C1 segment of cervical spinal cord (tissue), 14 donors: ENCODE data around the gene PITPNM2.

Experiments
- DNase-seq, 14 donors: peaks; one replicate each; lab custom pipeline; 2025; lab: John Stamatoyannopoulos, UW

Gene PITPNM2

DNA sequence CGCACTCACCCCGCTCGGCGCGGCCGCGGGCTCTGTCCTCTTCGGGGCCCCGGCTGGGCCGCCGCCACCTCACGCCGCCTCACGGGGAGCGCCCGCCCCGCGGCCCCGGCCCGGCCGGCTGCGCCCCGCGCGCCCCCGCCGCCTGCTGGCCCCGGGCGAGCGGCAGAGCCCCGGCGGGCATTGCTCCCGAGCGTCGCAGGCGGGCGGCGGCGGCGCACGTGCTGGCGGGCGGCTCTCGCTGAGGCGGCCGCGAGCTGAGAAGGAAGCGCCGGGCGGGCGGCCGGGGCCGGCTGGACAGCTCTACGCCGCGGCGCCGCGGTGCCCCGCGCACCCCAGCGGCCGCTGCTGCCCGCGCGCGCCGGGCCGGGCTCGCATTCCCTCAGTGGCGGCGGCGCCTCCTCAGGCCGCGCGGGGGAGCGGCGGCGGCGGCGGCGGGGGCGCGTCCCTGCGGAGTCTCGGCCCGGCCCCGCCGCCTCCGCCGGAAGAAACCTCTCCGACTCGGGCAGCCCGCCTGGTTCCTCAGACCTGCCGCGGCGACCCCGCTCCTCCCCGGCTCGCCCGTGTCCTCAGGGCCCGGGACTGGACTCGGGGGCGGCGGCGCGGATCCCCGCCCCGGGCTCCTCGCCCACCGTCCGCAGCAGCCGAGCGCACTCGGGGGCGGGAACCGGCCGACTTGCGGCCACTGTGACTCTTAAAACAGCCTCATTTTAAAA lies at the start of gene PITPNM2:
TSS of gene PITPNM2 (minus strand) at position 347 of the 713 bp plus-strand sequence. CDS start 116,500 bp downstream, outside the sequence.
- DNase-seq = peak in 5 of 14 donors; percentile 15 to 67 (median 26)

DNA sequence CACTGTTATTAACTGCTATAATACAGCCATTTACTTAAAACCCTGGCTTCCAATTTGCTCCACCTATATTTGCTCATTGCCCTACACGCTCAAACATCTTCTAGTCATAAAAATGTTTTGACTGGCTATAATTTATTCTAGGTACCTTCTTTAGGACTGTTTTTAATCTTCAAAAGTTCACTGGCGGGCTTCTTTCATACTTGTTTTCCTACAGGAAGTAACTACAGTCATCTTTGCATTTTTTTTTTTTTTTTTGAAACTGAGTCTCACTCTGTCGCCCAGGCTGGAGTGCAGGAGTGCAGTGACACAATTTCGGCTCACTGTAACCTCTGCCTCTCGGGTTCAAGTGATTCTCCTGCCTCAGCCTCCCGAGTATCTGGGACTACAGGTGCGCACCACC lies 49.5 kb upstream of the PITPNM2 start:
- DNase-seq = no peak

DNA sequence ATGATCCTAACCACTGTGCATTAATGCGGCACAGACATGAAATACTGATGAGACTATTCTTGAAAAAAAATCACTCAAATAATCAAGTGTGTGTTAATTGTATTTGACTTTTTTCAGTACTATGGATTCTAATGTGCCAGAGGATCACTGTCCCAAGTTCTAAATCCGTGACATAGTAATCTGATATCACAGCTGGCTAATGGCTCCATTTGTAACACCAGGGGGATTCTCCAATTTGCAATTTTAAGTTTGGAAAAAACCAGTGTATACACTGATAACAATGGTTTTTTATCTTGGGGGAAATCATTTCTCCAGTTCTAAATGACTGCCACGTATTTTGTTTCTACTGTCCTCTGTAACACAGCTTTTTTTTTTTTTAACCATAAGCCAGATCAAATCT lies 49.0 kb upstream of the PITPNM2 start:
- no peak for DNase-seq

DNA sequence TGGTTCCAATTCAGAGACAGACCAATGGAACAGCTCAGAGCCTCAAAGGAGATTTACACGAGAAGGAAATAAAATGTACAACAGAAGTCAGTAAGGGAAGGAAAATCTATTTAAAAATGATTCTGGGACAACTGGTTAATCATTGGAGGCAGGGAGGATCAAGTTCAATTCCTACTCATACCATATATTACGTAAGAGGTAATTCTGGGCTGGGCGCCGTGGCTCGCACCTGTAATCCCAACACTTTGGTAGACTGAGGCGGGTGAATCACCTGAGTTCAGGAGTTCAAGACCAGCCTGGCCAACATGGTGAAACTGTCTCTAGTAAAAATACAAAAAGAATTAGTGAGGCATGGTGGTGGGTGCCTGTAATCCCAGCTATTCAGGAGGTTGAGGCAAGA lies 36.7 kb upstream of the PITPNM2 start:
- no peak for DNase-seq

DNA sequence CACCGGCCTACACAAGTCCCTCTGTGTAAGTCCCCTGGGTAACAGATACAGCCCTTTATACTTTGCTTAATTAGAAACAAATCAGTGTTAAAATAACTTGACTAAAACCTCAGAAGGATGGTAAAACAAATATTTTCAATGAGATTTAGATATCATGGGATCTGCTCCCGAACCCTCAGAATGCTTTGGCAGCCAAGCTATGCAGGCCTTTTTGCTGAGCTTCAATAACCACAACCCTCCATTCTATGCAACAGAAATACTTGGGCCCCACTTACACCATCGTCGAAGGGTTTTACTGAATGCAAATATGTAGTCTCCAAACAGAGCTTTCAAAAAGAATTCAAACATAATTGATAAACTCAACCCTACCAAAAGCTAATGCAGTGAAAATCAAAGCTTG lies 29.3 kb upstream of the PITPNM2 start:
- no peak for DNase-seq

DNA sequence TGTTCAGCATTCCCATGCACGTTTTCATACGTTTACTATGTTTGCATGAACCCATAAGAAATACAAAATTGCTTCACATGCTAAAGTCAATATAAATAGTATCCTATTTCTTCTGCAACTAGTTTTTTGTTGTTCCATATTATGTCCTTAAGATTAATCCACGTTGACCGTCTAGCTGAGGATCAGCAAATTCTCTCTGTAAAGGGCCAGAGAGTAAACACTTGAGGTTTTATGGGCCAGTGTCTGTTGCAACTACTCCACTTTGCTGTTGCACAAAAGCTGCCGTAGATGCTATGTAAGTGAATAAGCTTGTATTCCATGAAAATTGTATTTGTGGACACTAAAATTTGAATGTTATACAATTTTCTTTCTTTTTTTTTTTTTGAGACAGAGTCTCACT lies 21.1 kb upstream of the PITPNM2 start:
- DNase-seq = no peak

DNA sequence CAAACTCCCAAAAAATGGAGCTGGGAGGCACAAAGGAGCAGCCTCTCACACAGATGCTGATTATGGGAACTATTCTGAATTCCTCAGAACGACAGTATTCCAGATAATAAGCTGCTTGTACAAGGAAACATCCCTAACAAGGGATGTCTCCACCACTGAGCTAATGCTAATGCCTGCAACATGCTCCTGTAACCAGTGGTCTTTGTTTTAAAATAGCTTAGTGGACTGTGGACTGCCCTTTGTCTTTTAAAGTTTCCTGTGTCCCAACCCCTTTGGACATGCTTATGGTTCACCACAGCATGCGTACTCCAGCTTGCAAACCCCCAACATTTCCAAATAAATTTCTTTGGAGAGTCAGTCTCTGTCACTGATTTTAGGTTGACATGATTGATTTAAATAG lies 16.4 kb upstream of the PITPNM2 start:
- no peak for DNase-seq

DNA sequence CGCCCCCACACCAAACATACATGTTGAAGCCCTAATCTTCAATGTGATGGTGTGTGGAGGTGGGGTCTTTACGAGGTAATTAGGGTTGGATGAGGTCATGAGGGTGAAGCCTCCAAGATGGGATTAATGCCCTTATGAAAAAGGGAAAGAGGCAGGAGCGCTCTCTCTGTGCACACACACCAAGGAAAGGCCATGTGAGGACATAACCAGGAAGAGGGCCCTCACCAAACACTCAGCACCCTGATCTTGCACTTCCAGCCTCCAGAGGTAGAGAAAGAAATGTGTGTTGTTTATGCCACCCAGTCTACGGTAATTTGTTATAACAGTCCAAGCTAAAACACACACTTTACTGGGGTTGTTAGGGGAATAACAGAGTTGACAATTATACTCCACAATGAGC lies 14.6 kb upstream of the PITPNM2 start:
- no peak for DNase-seq

DNA sequence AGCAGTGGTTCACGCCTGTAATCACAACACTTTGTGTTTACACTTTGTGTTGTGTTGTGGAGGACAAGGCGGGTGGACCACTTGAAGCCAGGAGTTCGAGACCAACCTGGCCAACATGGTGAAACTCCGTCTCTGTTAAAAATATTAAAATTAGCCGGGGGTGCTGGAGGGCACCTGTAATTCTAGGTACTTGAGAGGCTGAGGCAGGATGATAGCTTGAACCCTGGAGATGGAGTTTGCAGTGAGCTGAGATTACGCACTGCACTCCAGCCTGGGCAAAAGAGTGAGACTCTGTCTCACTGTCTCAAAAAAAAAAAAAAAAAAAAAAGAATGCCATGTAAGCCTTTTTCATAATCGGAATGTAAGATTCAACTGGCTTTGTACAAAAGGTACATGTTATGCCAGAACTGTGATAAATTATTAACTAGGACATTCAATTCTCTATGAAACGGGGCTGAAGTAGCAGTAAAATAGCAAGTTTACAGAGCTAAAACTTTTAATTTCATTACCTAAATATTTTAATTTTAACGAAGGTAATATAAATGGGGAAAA lies 13.9 kb upstream of the PITPNM2 start:
- DNase-seq = no peak

DNA sequence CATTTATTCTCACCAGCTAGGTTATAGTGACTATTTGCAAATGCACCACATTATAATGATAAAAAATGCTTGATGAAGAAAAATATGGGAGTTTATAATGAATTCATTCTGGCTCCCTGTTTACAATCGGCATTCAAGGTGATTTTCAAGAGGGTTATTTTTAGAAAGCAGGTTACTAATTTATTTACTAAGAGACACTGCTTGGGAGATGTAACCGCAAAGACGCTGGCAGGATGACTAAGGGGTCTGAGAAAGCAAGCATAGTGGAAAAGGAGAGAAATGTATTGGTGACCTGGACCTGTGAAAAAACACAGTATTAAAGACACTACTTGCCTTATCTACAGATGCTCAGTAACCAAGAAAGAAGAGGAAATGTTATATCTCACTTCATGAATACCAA lies 13.3 kb upstream of the PITPNM2 start:
- DNase-seq = no peak

DNA sequence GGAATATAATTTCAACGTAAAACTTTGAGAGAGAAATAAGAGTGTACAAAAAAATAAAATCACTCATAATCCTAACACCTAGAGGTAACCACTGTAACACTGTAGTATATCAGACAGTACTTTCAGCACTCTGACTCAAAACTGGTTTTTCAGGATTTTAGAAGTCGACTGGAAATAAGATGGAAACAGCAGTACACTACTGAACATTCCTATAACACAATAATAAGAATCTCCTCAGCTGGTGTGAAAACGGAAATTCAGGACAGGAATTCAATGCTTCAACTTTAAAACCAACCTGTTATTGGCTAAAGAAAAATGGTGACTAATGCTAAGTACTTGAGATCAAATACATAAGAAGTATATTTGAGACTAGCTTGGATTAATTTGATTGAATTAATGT lies 12.3 kb upstream of the PITPNM2 start:
- no peak for DNase-seq

DNA sequence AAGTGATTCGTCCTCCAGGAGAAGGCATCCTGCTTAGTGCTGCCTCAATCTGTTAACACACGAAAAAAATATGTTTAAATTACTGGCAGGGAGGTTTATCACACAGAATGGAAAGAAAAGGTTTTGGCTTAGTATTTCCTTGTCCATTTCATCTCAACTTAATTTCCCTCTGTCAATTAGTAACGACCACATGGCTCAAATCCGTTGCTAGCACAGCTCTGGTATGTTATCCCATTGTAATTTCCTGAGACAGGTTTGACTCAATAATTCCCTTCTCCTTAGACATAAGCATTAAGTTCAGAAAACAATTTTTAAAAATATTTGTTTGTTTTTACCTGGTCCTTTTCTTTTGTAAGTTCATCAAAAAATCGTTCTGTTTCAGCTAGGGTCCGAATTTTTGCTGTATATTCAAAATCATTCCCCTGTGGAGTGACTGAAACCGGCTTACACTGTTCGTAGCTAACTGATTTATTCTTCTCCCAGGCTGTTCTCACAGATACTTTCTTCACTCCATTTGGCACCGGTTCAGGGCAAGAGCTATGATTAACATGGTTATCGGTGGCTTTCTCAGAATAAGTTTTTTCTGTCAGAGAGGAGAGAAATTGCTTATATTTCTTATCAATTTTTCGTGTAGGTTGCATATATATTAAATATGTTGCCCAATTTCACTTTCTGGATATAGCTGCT lies 10.1 kb upstream of the PITPNM2 start:
- no peak for DNase-seq

DNA sequence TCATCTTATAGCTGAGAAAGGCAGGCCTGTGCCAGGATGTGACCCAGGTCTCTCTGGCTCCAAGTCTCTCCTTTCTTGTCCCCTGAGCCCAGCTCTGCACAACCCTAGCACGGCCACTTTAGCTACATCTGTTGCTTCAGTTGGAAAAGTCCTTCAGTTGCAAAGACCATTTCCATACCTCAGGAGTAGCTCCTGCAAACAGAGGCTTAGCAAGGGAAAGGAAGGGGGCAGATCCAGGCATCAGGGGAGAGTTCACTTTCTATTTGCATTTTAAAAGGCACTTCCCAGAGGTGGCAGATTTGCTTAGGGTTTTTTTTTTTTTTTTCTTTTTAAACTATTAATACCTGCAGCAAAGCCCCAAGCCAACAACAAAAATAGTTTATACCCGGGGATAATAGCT lies 3.0 kb upstream of the PITPNM2 start:
- DNase-seq = no peak

DNA sequence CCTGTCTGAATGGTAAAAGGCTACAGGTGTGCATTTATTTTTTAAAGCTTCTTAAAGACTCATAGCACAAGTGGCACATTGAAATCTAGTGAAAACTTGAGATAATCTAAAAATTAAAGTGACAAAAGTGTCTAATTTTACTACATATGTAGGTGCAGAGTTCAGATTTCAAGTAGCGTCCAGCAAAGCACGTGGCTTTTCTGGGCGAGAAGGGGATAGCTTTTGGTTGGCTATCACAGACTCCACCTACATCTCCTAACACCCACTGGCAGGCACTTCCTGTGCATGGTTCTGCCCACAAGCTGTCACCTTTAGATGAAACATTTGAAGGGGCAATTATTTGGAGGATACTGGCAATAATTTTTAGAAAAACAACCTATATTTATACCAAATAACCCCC lies 1.9 kb upstream of the PITPNM2 start:
- no peak for DNase-seq

DNA sequence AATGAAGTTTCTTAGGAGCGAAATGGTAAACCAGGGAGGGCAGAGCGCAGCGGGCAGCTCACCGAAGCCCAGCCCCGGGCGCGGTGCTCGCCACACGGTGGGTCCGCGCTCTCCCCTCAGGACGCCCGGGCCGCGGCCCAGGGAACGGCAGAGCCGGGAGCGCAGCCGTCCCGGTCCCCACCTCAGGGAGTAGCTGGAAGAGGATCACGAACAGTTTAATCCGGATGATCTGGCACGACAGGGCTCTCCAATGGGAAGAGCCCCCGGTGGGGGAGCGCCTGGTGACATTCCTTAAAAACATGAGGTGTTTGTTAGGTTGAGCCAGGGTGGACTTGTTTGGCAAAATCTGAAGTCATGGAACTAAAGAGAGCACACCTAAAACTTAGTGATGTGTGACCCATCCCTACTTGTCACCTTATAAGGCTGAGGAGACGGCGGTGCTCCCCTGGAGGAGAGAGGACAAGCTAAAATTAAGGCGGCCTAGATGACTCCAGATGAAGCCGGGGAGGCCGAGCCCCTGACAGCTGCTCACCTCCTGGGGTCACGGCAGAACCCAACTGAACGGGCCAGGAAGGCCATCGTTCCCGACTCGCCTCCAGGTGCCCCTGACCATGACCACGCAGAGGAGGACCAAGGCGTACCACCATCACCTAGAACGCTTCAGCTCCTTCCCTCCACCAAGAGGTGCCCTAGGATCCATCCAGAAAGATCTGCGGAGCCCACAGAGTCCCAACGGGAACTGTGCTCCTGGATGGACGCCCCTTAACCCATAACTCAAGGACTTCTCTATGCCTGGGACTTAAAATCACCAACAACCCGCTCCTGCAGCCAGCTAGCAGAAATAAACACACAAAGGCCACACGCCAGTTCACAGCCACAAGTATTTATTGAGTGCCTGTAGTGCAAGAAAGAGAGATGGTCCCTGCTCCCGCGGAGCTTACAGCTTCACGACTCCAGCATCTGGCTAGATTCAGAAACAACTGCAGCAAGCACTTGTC lies 866 bp upstream of the PITPNM2 start:
- no peak for DNase-seq

DNA sequence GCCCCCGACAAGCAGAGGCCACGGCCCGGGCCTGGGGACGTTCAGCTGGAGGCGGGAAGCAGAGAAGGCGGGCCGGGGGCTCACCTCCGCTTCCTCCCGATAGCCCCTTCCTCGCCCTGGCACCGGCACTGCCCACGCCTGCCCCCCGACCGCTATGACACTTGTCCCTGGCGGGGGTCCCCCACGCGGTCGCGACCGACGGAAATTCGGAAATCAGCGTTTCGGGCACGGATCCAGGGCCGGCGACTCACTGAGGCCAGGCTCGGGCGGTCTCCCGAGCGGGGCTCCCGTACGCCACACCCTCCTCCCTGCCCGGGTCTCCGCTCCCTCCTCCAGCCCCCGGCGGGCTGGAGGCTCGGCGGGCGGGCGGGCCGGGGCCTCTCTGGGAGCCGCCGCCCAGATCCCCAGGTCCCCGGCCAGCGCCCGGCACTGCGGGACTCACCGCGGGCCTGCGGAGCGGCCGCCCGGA lies 581 bp downstream of the PITPNM2 start:
- peak in 4 of 14 donors; percentile 15 to 37 (median 19) for DNase-seq

DNA sequence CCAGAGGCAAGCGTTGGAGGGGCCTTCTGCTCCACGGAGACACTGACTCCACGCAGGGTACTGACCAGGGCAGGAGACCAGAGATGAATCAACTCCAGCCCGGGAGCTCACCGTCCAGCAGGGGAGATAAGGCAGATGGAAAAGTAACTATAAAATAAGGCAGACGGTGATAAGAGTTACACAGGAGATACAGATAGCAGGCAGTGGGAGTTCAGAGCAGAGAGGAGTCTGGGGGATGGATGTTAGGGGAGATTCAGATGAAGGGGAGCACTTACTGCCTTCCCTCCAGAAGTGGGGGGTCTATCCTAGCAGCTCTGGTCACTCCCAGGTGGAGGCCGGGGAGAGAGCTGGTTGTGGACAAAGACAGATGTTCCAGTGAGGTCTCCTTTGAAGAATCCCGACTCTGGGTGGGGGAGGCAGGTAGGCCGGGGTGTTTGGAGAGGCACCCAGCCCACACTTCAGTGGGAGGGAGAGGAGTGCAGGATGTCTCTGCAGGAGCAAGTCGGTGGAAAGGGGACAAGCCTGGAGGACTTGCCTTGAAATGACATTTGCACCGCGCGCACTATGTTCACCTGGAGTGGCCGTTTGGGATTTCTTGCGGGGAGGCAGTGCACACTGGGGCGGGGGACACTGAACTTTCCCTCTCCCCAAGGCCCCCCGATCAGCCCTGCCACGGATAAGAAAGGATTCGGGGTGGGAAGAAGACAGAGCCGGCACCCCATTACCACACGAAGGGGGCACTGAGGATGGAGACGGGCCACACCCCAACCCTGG lies 1.2 kb downstream of the PITPNM2 start:
- DNase-seq = peak in 3 of 14 donors; percentile 19 to 45 (median 40)

DNA sequence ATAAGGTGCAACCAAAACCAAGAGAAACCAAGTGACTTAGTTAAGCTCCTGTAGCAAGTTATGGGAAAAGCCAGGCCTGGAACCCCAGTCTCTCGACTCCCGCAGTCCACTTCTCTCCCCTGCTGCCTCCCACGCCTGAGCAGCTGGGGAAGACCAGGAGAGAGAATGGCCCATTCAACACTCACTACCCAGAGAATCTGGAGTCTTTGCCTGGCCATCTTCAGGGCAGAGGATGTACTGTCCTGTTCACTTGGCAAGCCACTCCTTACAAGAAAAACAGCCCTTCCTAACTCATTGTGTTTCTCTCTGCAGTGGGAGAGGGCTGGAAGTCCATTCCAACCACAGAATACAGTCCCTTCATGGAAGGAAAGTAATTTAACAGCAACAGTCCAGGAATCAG lies 1.8 kb downstream of the PITPNM2 start:
- peak in 3 of 14 donors; percentile 15 to 45 (median 40) for DNase-seq

DNA sequence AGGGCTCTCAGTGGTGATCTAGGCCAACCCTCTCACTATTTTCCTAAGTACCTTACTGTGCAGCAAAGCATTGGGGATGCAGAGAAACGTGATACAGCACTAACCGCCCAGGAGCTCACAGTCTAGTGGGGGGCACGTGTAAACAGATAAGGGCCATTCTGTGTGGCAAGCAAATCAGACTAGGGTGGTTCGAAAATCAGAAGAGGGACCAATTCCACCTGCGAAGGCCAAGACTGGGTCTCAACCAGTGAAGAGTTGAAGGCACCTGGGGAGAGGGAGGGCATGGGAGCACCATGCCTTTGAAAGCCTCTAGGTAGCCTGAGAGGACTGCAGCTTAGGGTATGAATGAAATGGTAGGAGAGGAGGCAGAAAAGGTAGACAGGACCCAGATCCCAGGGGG lies 2.2 kb downstream of the PITPNM2 start:
- no peak for DNase-seq

DNA sequence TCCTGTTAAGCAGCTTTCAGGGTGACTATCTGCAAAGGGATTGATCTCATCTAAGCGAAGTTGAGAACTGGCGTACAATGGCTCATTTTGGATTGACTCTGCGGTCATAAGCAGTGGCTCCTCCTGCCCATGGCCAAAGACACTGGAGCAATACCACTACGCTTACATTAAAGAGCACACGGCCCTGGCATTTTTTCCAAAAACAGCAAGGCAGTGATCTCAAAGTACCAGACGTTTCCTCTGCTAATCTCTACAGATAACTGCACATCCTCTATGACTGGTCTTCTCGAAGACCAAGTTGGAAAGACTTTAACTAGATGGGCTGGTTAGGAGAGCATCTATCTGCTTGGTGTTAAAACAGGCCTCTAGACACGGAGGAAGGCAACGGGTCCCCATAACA lies 2.7 kb downstream of the PITPNM2 start:
- DNase-seq = no peak

DNA sequence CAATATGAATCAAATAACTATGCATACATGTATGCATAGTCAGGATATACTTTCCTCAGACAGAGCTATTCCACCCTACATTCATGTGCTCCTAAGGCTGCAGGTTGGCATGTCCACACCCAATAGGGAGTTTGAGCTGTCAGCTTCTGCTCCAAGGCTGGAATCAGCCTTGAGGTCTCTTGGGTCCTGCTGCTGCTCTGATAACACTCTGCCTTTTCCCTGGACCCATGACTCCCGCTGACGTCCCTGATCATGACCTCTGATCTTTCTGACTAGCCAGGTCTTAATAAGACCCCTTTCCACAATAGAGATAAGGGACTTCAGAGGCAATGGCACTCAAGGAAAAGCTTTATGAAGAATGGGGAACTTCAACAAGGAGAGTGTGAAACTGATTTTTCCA lies 5.7 kb downstream of the PITPNM2 start:
- no peak for DNase-seq
